ENCODE results near the gene TBC1D17.

DNA sequence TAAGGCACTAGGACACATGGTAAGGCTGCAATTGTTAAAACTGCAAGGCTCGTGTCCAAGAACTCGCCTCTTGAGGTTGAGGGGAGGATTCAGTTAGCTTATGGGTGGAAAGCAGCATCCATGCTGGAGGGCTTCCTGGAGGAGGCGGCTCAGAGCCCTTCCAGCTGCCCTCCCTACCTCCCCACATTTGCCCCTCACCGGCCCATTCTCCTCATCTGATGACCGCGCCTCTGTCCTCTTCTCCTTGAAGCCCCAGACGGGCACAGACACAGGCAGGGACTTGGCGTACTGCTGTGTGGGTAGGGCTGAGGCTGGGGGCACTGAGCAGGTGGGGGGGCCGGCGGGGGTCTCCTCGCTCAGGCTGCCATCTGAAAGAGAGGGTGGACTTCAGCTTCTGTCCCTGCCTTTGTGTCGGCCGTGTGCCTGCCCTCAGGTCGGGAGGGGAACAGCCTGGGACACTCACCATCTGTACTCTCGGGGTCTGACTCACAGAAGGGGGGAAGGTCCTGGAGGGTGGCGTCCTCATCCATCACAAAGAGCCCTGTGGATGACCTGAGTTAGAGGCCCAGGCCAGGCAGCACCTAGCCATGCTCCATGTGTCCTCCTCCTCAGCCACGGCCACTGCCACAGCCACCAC lies 6.0 kb upstream of the TBC1D17 start:
- TF ChIP-seq POLR2AphosphoS5 (IDR thresholded peaks at IDR 0.05; ENCODE audit: low read depth, low read length) (no peak), SPI1 (IDR thresholded peaks at IDR 0.05; ENCODE audit: low read depth, low read length) (no peak), POLR2A (IDR thresholded peaks at IDR 0.05; ENCODE audit: low read depth, low read length) (no peak), PAX5 (IDR thresholded peaks at IDR 0.05; ENCODE audit: insufficient read depth, low read length, severe bottlenecking) (no peak), POU2F2 (IDR thresholded peaks at IDR 0.05; ENCODE audit: low read depth, low read length) (no peak)

All from GM12891 (cell line).